ENCODE results near the gene LRRC3. TPM values are rescaled to one million over a fixed set of nuclear protein-coding genes. Genes with fewer than 3 reads are reported as not detected.

The LRRC3 gene
- 1 to 10 TPM in 1 of 4 donors, under 1 TPM in 3; 0.13 to 1.1 (median 0.23) TPM for total RNA-seq
- polyA plus RNA-seq: under 1 TPM; 0.08 to 0.29 (median 0.08) TPM
- long read RNA-seq, donor 1, full-length matches to known transcripts: 1 of 1 reads
- long read RNA-seq, donor 1, partial matches to known transcripts: 0 of 1 reads
- long read RNA-seq, donor 1, other reads (novel, unspliced or antisense): 0 of 1 reads
- long read RNA-seq, donor 2, partial matches to known transcripts: 0 of 1 reads
- long read RNA-seq, donor 2, other reads (novel, unspliced or antisense): 1 of 1 reads

- peak; percentile 44 to 70 (median 68) for ATAC-seq
- Histone ChIP-seq H3K36me3 (ENCODE audit: insufficient read depth in 1 of 2, low read depth in 1 of 2) (no peaks in the 10 kb centered on the region), H3K4me1 (no peaks in the 10 kb centered on the region), H3K9me3 (peaks cover 14% of the 10 kb centered on the region), H3K27me3 (ENCODE audit: insufficient read depth in 3 of 3, low read length in 2 of 3) (peaks cover 0 to 34% (median 10%) of the 10 kb centered on the region in 3 donors), H3K27ac (no peak within 1 kb of the TSS), H3K4me3 (peak within 1 kb of the TSS; percentile 63)
- TF ChIP-seq CTCF (IDR thresholded peaks at IDR 0.05): no peak
- 5 to 9% (median 5%) methylated on average over 29 to 45 of the region's 45 CpGs for WGBS, 3 donors
- peak; percentile 88 for DNase-seq
- intact Hi-C loops (cut with DNase I): no loop called here
Measured at GRCh38 chr21:44454747-44455523, at the start of gene LRRC3. Gene LRRC3 (plus strand): TSS chr21:44455510. CDS start chr21:44456645, 1,135 bp downstream.

- no peaks in the 10 kb centered on the region for H3K36me3 ChIP-seq (ENCODE audit: insufficient read depth in 1 of 2, low read depth in 1 of 2)
- 78 to 82% (median 81%) methylated on average over 29 to 37 of the region's 37 CpGs for whole genome bisulfite sequencing, 3 donors
- peaks cover 0 to 7% (median 2%) of the 10 kb centered on the region in 3 donors for H3K27me3 ChIP-seq (ENCODE audit: insufficient read depth in 3 of 3, low read length in 2 of 3)
- TF ChIP-seq CTCF (IDR thresholded peaks at IDR 0.05): no peak
- no peak overlapping the region for H3K27ac ChIP-seq
- no peaks in the 10 kb centered on the region for H3K9me3 ChIP-seq
- no peaks in the 10 kb centered on the region for H3K4me1 ChIP-seq
- ATAC-seq: no peak
- intact Hi-C loops (cut with DNase I): no loop called here
- no peak for DNase-seq
- no peak overlapping the region for H3K4me3 ChIP-seq
Measured at GRCh38 chr21:44405948-44406872, 49.1 kb upstream of the LRRC3 start.

- Histone ChIP-seq H3K27ac (no peak overlapping the region), H3K27me3 (ENCODE audit: insufficient read depth in 3 of 3, low read length in 2 of 3) (peaks cover 0 to 7% (median 2%) of the 10 kb centered on the region in 3 donors), H3K4me3 (no peak overlapping the region), H3K36me3 (ENCODE audit: insufficient read depth in 1 of 2, low read depth in 1 of 2) (no peaks in the 10 kb centered on the region), H3K9me3 (no peaks in the 10 kb centered on the region), H3K4me1 (no peaks in the 10 kb centered on the region)
- DNase-seq (no peak), ATAC-seq (no peak)
- intact Hi-C loops (cut with DNase I): no loop called here
- 80 to 91% (median 81%) methylated on average over 8 of the region's 8 CpGs for WGBS, 3 donors
- TF ChIP-seq CTCF (IDR thresholded peaks at IDR 0.05): no peak
Measured at GRCh38 chr21:44406953-44407352, 48.4 kb upstream of the LRRC3 start.

- Histone ChIP-seq H3K9me3 (no peaks in the 10 kb centered on the region), H3K36me3 (ENCODE audit: insufficient read depth in 1 of 2, low read depth in 1 of 2) (no peaks in the 10 kb centered on the region), H3K27me3 (ENCODE audit: insufficient read depth in 3 of 3, low read length in 2 of 3) (peaks cover 0 to 7% (median 2%) of the 10 kb centered on the region in 3 donors), H3K4me1 (no peaks in the 10 kb centered on the region), H3K27ac (no peak overlapping the region), H3K4me3 (no peak overlapping the region)
- ATAC-seq: no peak
- no peak for DNase-seq
- intact Hi-C loops (cut with DNase I): no loop called here
- TF ChIP-seq CTCF (IDR thresholded peaks at IDR 0.05): no peak
- 72 to 78% (median 73%) methylated on average over 7 of the region's 7 CpGs for WGBS, 3 donors
Measured at GRCh38 chr21:44407493-44407892, 47.8 kb upstream of the LRRC3 start.

Measured in psoas muscle (tissue), 8 donors.